Smooth muscle cell (in vitro differentiated cells): ENCODE measurements around the gene CTBP1. TPM values are rescaled to one million over a fixed set of nuclear protein-coding genes. Genes with fewer than 3 reads are reported as not detected.
A peak's percentile ranks its signal among the peaks of the same experiment; 100 is the strongest.

ENCODE experiments used
- DNase-seq: peaks from one replicate; lab custom pipeline; 2025; ENCODE audit not compliant: unreplicated experiment; lab: John Stamatoyannopoulos, UW
- H2AFZ ChIP-seq: fragments of 200-600 bp; sonication (generic); 2 replicates; pipeline ENCODE4 v1.6.0; 2016; ENCODE audit warnings: antibody characterized with exemption, low read depth, mild to moderate bottlenecking
- H3F3A ChIP-seq: fragments of 200-600 bp; sonication (generic); 2 replicates; pipeline ENCODE4 v1.6.0; 2017; ENCODE audit warnings: antibody characterized with exemption, low read depth
- H3K27ac ChIP-seq: fragments of 200-600 bp; sonication (generic); 2 replicates; pipeline ENCODE4 v1.5.1; 2016; ENCODE audit warnings: low read depth, mild to moderate bottlenecking
- H3K27me3 ChIP-seq: fragments of 200-600 bp; sonication (generic); 2 replicates; pipeline ENCODE4 v1.6.1; 2016; ENCODE audit warnings: low read depth, mild to moderate bottlenecking
- H3K36me3 ChIP-seq: fragments of 200-600 bp; sonication (generic); 2 replicates; pipeline ENCODE4 v1.5.1; 2016; ENCODE audit warnings: low read depth
- H3K4me1 ChIP-seq: fragments of 200-600 bp; sonication (generic); 2 replicates; pipeline ENCODE4 v1.5.1; 2016; ENCODE audit warnings: low read depth
- H3K4me2 ChIP-seq: fragments of 200-600 bp; sonication (generic); 2 replicates; pipeline ENCODE4 v1.6.0; 2016; ENCODE audit warnings: mild to moderate bottlenecking
- H3K4me3 ChIP-seq: fragments of 200-600 bp; sonication (generic); 2 replicates; pipeline ENCODE4 v1.5.1; 2016; ENCODE audit warnings: mild to moderate bottlenecking
- H3K79me2 ChIP-seq: fragments of 200-600 bp; sonication (generic); 2 replicates; pipeline ENCODE4 v1.6.0; 2016; ENCODE audit warnings: low read depth, mild to moderate bottlenecking
- H3K9ac ChIP-seq: fragments of 200-600 bp; sonication (generic); 2 replicates; pipeline ENCODE4 v1.6.0; 2016; ENCODE audit warnings: low read depth
- H3K9me3 ChIP-seq: fragments of 200-600 bp; sonication (generic); replicated peaks from 2 replicates; pipeline ENCODE4 v1.5.1; 2016; ENCODE audit warnings: low read depth
- H4K20me1 ChIP-seq: fragments of 200-600 bp; sonication (generic); 2 replicates; pipeline ENCODE4 v1.6.0; 2016; ENCODE audit warnings: low read depth
- WGBS: methylation state at CpG from one replicate; pipeline ENCODE4 v1.1.7; 2016; ENCODE audit warnings: low lambda C conversion rate; 5-methylcytosine and 5-hydroxymethylcytosine counted together
- polyA plus RNA-seq: library from polyadenylated mRNA; unstranded; fragments of >200 nt; fragmentation: Nextera tagmentation; extraction: Ambion mirVana; gene quantifications from 2 replicates; pipeline ENCODE4 v1.2.1, GENCODE V29; 2016
- total RNA-seq: library from RNA; depleted of rRNA; stranded (reverse); fragments of >200 nt; gene quantifications from 2 replicates; pipeline ENCODE4 v1.2.3, GENCODE V29; 2014
- TF ChIP-seq, protein P1 (sequence below): fragments of 200-600 bp; sonication (generic); IDR thresholded peaks from 2 replicates; pipeline ENCODE4 v1.5.1; 2017; ENCODE audit warnings: borderline replicate concordance, mild to moderate bottlenecking, antibody characterized with exemption; ENCODE audit not compliant: insufficient read depth, poor library complexity, severe bottlenecking

CTBP1 gene
- total and polyA plus RNA-seq, 2 experiments from 2014 or later = 76.9 to 132 TPM

DNA sequence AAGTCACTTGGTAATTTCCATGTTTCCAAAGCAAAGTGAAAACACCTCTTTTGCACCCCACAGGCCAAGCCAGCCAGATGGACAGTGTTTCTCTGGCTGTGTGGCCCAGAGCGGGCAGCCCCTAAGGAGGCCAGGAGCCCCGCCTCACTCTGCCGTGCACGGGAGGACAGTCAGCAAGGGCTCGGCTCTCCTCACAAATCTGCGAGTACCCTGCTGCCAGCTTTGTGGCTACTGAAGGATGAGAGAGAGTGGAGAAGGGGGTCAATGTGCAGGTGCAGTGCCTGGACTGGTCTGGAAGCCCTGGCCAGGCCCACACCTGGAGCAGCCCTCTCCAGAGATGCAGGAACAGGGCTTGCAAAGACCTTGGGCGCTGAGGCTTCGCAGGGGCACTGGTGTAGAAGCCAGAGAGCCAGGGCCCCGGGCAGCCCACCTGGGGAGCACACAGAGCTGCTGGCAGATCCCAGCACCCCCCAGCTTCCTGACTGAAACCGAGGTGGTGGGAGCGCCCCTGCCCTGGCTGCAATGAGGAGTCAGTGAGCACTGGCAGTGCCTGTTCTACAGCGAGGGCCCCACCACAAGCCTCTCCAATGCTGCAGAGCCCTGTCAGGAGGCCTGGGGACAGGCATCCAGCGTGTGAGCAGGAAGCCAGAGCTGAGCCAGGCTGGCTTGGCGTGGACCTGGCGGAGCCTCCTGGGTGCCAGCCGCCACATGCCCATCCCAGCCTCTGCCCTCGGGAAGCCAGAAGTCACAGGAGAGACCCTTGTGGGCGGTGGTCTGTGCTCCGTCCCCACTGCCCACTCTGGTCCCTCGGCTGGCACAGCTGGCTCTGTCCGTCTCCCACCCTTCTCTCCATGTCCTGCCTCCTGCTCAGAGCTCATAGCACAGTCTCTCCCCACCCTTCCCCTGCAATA, 80.5 kb downstream of the CTBP1 start:
- peaks cover 10% of the 10 kb centered on the region for H3K79me2 ChIP-seq
- peaks cover 18% of the 10 kb centered on the region for H3K27me3 ChIP-seq
- DNase-seq = no peak
- H2AFZ ChIP-seq = no peak overlapping the region
- H3K9me3 ChIP-seq = no peaks in the 10 kb centered on the region
- no peaks in the 10 kb centered on the region for H3K36me3 ChIP-seq
- peak overlapping the region; percentile 96 for H3K4me2 ChIP-seq
- peaks cover 6% of the 10 kb centered on the region for H3K4me1 ChIP-seq
- peak overlapping the region; percentile 26 for H3K27ac ChIP-seq
- WGBS = 87% methylated on average over 21 of the region's 21 CpGs
- peak overlapping the region; percentile 42 for H3K9ac ChIP-seq
- H4K20me1 ChIP-seq = peaks cover 52% of the 10 kb centered on the region
- H3K4me3 ChIP-seq = no peak overlapping the region
- H3F3A ChIP-seq = no peaks in the 10 kb centered on the region
- TF ChIP-seq, protein P1, sequence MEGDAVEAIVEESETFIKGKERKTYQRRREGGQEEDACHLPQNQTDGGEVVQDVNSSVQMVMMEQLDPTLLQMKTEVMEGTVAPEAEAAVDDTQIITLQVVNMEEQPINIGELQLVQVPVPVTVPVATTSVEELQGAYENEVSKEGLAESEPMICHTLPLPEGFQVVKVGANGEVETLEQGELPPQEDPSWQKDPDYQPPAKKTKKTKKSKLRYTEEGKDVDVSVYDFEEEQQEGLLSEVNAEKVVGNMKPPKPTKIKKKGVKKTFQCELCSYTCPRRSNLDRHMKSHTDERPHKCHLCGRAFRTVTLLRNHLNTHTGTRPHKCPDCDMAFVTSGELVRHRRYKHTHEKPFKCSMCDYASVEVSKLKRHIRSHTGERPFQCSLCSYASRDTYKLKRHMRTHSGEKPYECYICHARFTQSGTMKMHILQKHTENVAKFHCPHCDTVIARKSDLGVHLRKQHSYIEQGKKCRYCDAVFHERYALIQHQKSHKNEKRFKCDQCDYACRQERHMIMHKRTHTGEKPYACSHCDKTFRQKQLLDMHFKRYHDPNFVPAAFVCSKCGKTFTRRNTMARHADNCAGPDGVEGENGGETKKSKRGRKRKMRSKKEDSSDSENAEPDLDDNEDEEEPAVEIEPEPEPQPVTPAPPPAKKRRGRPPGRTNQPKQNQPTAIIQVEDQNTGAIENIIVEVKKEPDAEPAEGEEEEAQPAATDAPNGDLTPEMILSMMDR = no peak

DNA sequence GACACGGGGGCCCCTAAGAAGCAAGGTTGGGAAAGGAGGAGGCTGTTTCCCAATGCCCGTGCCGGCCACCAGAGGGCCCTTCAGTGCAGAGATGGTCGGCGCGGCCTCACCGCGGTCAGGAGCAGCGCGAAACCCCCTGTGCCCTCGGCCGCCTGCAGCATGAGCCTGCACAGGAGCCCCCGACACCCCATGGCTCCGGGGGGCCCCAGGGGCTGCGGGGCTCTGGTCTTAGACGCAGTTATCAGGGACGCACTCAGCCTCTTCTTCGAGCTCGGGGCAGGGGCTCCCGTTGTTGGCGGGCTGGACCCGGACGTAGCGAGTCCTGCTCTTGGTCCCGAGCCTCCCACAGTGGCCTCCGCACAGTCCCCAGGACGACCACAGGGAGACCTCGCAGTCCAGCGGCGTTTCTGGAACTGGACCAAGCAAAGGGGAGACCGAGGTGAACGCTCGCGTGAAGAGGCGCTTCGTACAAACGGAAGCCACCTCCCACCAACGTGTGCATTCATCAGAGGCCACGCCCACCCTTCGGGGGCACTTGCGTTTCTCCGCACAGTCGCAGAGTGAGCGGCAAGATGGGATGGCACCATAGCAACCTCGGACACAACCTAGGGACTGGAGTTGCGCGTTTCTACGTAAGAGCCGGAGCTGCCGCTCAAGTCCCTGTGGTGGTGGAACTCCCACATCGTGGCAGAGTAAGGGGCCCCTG, 81.5 kb downstream of the CTBP1 start:
- Histone ChIP-seq H3F3A (no peaks in the 10 kb centered on the region), H3K4me3 (peak overlapping the region; percentile 61), H3K4me2 (peak overlapping the region; percentile 96), H3K4me1 (peaks cover 6% of the 10 kb centered on the region), H2AFZ (peak overlapping the region; percentile 91), H3K9ac (peak overlapping the region; percentile 63), H3K27ac (peak overlapping the region; percentile 47), H3K9me3 (no peaks in the 10 kb centered on the region), H3K27me3 (peaks cover 18% of the 10 kb centered on the region), H3K79me2 (peaks cover 10% of the 10 kb centered on the region), H3K36me3 (no peaks in the 10 kb centered on the region), H4K20me1 (peaks cover 52% of the 10 kb centered on the region)
- 5% methylated on average over 51 of the region's 51 CpGs for WGBS
- TF ChIP-seq, protein P1 = peak; percentile 88
- DNase-seq = peak; percentile 56

DNA sequence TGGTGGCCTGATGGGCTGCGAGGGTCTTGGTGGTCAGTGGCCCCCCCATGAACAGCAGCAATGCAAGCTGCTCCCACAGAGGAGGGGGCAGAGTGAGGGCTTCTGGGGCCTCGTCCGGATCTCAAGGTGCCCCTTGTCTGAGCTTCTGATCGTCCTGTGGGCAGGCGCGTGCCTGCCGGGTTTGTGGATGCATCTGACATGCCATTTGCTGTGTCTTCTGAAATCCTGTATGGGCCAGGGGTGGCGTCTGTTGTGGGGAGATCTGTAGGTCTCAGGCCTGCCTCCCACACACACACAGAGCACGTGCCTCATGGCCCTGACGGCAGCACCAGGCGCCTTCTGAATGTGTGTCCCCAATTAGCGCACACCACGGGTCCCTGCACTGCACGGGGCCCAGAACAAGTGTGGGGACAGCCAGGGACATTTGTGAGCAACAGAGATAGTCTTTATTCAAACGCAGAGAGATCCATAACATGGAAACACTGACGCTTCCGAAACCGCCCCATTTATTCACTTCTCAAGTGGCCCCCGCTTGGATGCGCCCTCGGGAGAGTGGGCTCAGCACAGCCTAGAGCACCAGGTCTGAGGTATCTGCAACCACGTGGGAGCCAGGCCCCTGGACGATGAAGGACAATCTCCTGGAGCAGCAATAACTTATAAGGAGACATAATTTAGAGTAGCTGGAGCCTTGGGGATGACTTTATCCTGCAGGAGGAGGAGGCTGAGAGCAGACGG, 82.3 kb downstream of the CTBP1 start:
- no peak overlapping the region for H3K9ac ChIP-seq
- H3K27me3 ChIP-seq = peaks cover 17% of the 10 kb centered on the region
- DNase-seq = no peak
- H3K79me2 ChIP-seq = peaks cover 10% of the 10 kb centered on the region
- peak overlapping the region; percentile 96 for H3K4me2 ChIP-seq
- H3K4me1 ChIP-seq = peaks cover 6% of the 10 kb centered on the region
- TF ChIP-seq, protein P1 = no peak
- H3F3A ChIP-seq = no peaks in the 10 kb centered on the region
- no peaks in the 10 kb centered on the region for H3K9me3 ChIP-seq
- H4K20me1 ChIP-seq = peaks cover 52% of the 10 kb centered on the region
- no peaks in the 10 kb centered on the region for H3K36me3 ChIP-seq
- 69% methylated on average over 24 of the region's 24 CpGs for WGBS
- H2AFZ ChIP-seq = no peak overlapping the region
- peak overlapping the region; percentile 61 for H3K4me3 ChIP-seq
- no peak overlapping the region for H3K27ac ChIP-seq
